Upper lobe of left lung (tissue), 6 donors: ENCODE measurements around the gene MAP1S. TPM values are rescaled to one million over a fixed set of nuclear protein-coding genes. Genes with fewer than 3 reads are reported as not detected.

Experiments
- ATAC-seq, 2 donors: fragments of 200-7000 bp; cut with Tn5 transposase; one replicate each; pipeline ENCODE4 v1.9.1; 2022; ENCODE audit warnings: mild to moderate bottlenecking in 2 of 2, moderate library complexity in 2 of 2; ENCODE audit not compliant: low FRiP score in 2 of 2
- DNase-seq, 2 donors: peaks; one replicate each; pipeline ENCODE4 v3.0.0-alpha.2; 2019 to 2020
- H3K27ac ChIP-seq, 4 donors: fragments of 200-600 bp; sonication (generic); one replicate each; pipeline ENCODE4 v1.5.1; 2016 to 2019
- H3K27me3 ChIP-seq, 4 donors: fragments of 200-600 bp; sonication (generic); one replicate each; pipeline ENCODE4 v1.5.1; 2017 to 2019
- H3K36me3 ChIP-seq, 4 donors: fragments of 200-600 bp; sonication (generic); one replicate each; pipeline ENCODE4 v1.5.1; 2016 to 2019
- H3K4me1 ChIP-seq, 4 donors: fragments of 200-600 bp; sonication (generic); one replicate each; pipeline ENCODE4 v1.5.1; 2018 to 2019
- H3K4me3 ChIP-seq, 4 donors: fragments of 200-600 bp; sonication (generic); one replicate each; pipeline ENCODE4 v1.5.1; 2017 to 2019; ENCODE audit warnings: mild to moderate bottlenecking in 2 of 4, moderate library complexity in 1 of 4
- H3K9me3 ChIP-seq, 4 donors: fragments of 200-600 bp; sonication (generic); one replicate each; pipeline ENCODE4 v1.5.1; 2018 to 2019
- CTCF ChIP-seq, 6 experiments: fragments of 450-650 bp in 4 of 6; fragments of 200-600 bp in 2 of 6; sonication (generic) in 2 of 6; IDR thresholded peaks; one replicate each; pipeline ENCODE4 v1.5.1; 2016 to 2019; ENCODE audit warnings: antibody characterized with exemption in 6 of 6
- EP300 ChIP-seq, 4 donors: sonication (generic); formaldehyde crosslinking; IDR thresholded peaks; one replicate each; pipeline ENCODE4 v1.5.1; 2017; ENCODE audit warnings: antibody characterized with exemption in 4 of 4, control low read depth in 2 of 4
- POLR2A ChIP-seq, 4 donors: fragments of 450-650 bp; IDR thresholded peaks; one replicate each; pipeline ENCODE4 v1.5.1; 2016 to 2017; ENCODE audit warnings: antibody characterized with exemption in 4 of 4, mild to moderate bottlenecking in 2 of 4
- POLR2AphosphoS5 ChIP-seq, 2 donors: sonication (generic); formaldehyde crosslinking; IDR thresholded peaks; one replicate each; pipeline ENCODE4 v1.5.1; 2017; ENCODE audit warnings: antibody characterized with exemption in 2 of 2
- WGBS, 2 donors: methylation state at CpG; one replicate each; pipeline ENCODE4 v1.1.5; 2017 to 2018; 5-methylcytosine and 5-hydroxymethylcytosine counted together
- total RNA-seq, 6 donors: library from RNA; depleted of rRNA in 4 of 6; stranded (reverse); fragments of >200 nt in 4 of 6; gene quantifications; one replicate each; pipeline versions ENCODE4 v1.1.0 to v1.2.1, GENCODE V29; 2016 to 2021
- donor health status: DM: no; HTN: no; CAD: no; lungs with moderate emphysema.
- donor health status: DM: no; HTN: yes; CAD: no; lungs with severe emphysema.

MAP1S gene
- total RNA-seq, 6 donors from 2014 or later = 23.6 to 87.9 (median 63.7) TPM

- H3K4me1 ChIP-seq = peaks cover 0 to 5% (median 2%) of the 10 kb centered on the region in 4 donors
- no peak for DNase-seq
- ATAC-seq = no peak
- H3K27ac ChIP-seq = no peak overlapping the region
- H3K9me3 ChIP-seq = no peaks in the 10 kb centered on the region
- H3K4me3 ChIP-seq = no peak overlapping the region
- H3K36me3 ChIP-seq = no peaks in the 10 kb centered on the region
- H3K27me3 ChIP-seq = no peaks in the 10 kb centered on the region
- TF ChIP-seq CTCF (IDR thresholded peaks at IDR 0.05) (no peak), EP300 (IDR thresholded peaks at IDR 0.05) (no peak), POLR2A (IDR thresholded peaks at IDR 0.05) (no peak), POLR2AphosphoS5 (IDR thresholded peaks at IDR 0.05) (no peak)
- WGBS, 2 donors = 73 to 74% methylated on average over 5 of the region's 5 CpGs
Observed at GRCh38 chr19:17758515-17758914, 39.2 kb downstream of the MAP1S start.

GRCh38 chr19:17761148-17761547 is 41.9 kb downstream of the MAP1S start:
- no peak for DNase-seq
- Histone ChIP-seq H3K36me3 (no peaks in the 10 kb centered on the region), H3K9me3 (no peaks in the 10 kb centered on the region), H3K27ac (no peak overlapping the region), H3K27me3 (no peaks in the 10 kb centered on the region), H3K4me3 (no peak overlapping the region), H3K4me1 (peaks cover under 1 to 16% (median 3%) of the 10 kb centered on the region in 4 donors)
- 66 to 81% methylated on average over 4 of the region's 4 CpGs for WGBS, 2 donors
- TF ChIP-seq CTCF (IDR thresholded peaks at IDR 0.05) (no peak), EP300 (IDR thresholded peaks at IDR 0.05) (no peak), POLR2AphosphoS5 (IDR thresholded peaks at IDR 0.05) (no peak), POLR2A (IDR thresholded peaks at IDR 0.05) (no peak)
- ATAC-seq = no peak

GRCh38 chr19:17762505-17763229 is 43.4 kb downstream of the MAP1S start:
- DNase-seq (no peak), ATAC-seq (no peak)
- H3K4me3 ChIP-seq = no peak overlapping the region
- no peaks in the 10 kb centered on the region for H3K27me3 ChIP-seq
- TF ChIP-seq EP300 (IDR thresholded peaks at IDR 0.05) = no peak
- TF ChIP-seq POLR2A (IDR thresholded peaks at IDR 0.05) = no peak
- TF ChIP-seq POLR2AphosphoS5 (IDR thresholded peaks at IDR 0.05) = no peak
- no peak for TF ChIP-seq CTCF (IDR thresholded peaks at IDR 0.05)
- 65 to 68% methylated on average over 17 of the region's 17 CpGs for WGBS, 2 donors
- peaks cover 7 to 20% (median 9%) of the 10 kb centered on the region in 4 donors for H3K4me1 ChIP-seq
- no peak overlapping the region for H3K27ac ChIP-seq
- H3K36me3 ChIP-seq = no peaks in the 10 kb centered on the region
- H3K9me3 ChIP-seq = no peaks in the 10 kb centered on the region

- H3K27ac ChIP-seq = peak overlapping the region in 2 of 4 donors; percentile 61 to 85
- no peak for DNase-seq
- ATAC-seq = no peak
- H3K36me3 ChIP-seq = no peaks in the 10 kb centered on the region
- WGBS, 2 donors = 86 to 94% methylated on average over 7 of the region's 7 CpGs
- H3K4me3 ChIP-seq = no peak overlapping the region
- TF ChIP-seq POLR2AphosphoS5 (IDR thresholded peaks at IDR 0.05) (no peak), CTCF (IDR thresholded peaks at IDR 0.05) (no peak)
- no peaks in the 10 kb centered on the region for H3K27me3 ChIP-seq
- peaks cover 7 to 20% (median 9%) of the 10 kb centered on the region in 4 donors for H3K4me1 ChIP-seq
- no peaks in the 10 kb centered on the region for H3K9me3 ChIP-seq
Observed at GRCh38 chr19:17764348-17764747, 45.1 kb downstream of the MAP1S start.
